Osteocyte (in vitro differentiated cells): Measurements from ENCODE around the gene B4GALNT4. TPM values are rescaled to one million over a fixed set of nuclear protein-coding genes. Genes with fewer than 3 reads are reported as not detected.

Experiments
- DNase-seq: peaks from one replicate; pipeline ENCODE4 v3.0.0; 2021; ENCODE audit warnings: mixed read lengths; ENCODE audit not compliant: unreplicated experiment; ENCODE audit errors: extremely low spot score
- H3K27ac Mint-ChIP-seq: one replicate; pipeline ENCODE4 v1.8.0; 2021; ENCODE audit warnings: mild to moderate bottlenecking, mixed read lengths; ENCODE audit not compliant: unreplicated experiment
- H3K27me3 Mint-ChIP-seq: one replicate; pipeline ENCODE4 v1.8.0; 2021; ENCODE audit warnings: mixed read lengths; ENCODE audit not compliant: unreplicated experiment
- H3K36me3 Mint-ChIP-seq: one replicate; pipeline ENCODE4 v1.8.0; 2021; ENCODE audit warnings: mixed read lengths; ENCODE audit not compliant: unreplicated experiment
- H3K4me1 Mint-ChIP-seq: one replicate; pipeline ENCODE4 v1.8.0; 2021; ENCODE audit warnings: mixed read lengths; ENCODE audit not compliant: unreplicated experiment
- H3K4me3 Mint-ChIP-seq: one replicate; pipeline ENCODE4 v1.8.0; 2021; ENCODE audit warnings: mild to moderate bottlenecking, moderate library complexity, mixed read lengths; ENCODE audit not compliant: unreplicated experiment
- H3K9me3 Mint-ChIP-seq: one replicate; pipeline ENCODE4 v1.8.0; 2021; ENCODE audit warnings: mixed read lengths; ENCODE audit not compliant: unreplicated experiment
- CTCF ChIP-seq: fragments of 200-600 bp; sonication (generic); IDR thresholded peaks from 2 replicates; pipeline ENCODE4 v1.5.0; 2021; ENCODE audit warnings: antibody characterized with exemption, mild to moderate bottlenecking, moderate library complexity
- total RNA-seq: library from RNA; stranded (reverse); gene quantifications from 2 replicates; pipeline ENCODE4 v1.2.1, GENCODE V29; 2021

Gene B4GALNT4
- total RNA-seq, 1 donor from 2014 or later, result 63.3 TPM

- no peaks in the 10 kb centered on the region for H3K27me3 Mint-ChIP-seq
- DNase-seq, result no peak
- no peaks in the 10 kb centered on the region for H3K9me3 Mint-ChIP-seq
- no peak overlapping the region for H3K27ac Mint-ChIP-seq
- H3K4me3 Mint-ChIP-seq, result no peak overlapping the region
- peaks cover 21% of the 10 kb centered on the region for H3K36me3 Mint-ChIP-seq
- no peak for TF ChIP-seq CTCF
- H3K4me1 Mint-ChIP-seq, result peaks cover 18% of the 10 kb centered on the region
Measured at GRCh38 chr11:375065-376025, 6.0 kb downstream of the B4GALNT4 start.

- no peak overlapping the region for H3K4me3 Mint-ChIP-seq
- peaks cover 8% of the 10 kb centered on the region for H3K4me1 Mint-ChIP-seq
- no peak for DNase-seq
- H3K36me3 Mint-ChIP-seq, result peaks cover 21% of the 10 kb centered on the region
- no peak for TF ChIP-seq CTCF
- H3K27me3 Mint-ChIP-seq, result no peaks in the 10 kb centered on the region
- no peak overlapping the region for H3K27ac Mint-ChIP-seq
- H3K9me3 Mint-ChIP-seq, result no peaks in the 10 kb centered on the region
Measured at GRCh38 chr11:376531-377173, 7.4 kb downstream of the B4GALNT4 start.

DNA sequence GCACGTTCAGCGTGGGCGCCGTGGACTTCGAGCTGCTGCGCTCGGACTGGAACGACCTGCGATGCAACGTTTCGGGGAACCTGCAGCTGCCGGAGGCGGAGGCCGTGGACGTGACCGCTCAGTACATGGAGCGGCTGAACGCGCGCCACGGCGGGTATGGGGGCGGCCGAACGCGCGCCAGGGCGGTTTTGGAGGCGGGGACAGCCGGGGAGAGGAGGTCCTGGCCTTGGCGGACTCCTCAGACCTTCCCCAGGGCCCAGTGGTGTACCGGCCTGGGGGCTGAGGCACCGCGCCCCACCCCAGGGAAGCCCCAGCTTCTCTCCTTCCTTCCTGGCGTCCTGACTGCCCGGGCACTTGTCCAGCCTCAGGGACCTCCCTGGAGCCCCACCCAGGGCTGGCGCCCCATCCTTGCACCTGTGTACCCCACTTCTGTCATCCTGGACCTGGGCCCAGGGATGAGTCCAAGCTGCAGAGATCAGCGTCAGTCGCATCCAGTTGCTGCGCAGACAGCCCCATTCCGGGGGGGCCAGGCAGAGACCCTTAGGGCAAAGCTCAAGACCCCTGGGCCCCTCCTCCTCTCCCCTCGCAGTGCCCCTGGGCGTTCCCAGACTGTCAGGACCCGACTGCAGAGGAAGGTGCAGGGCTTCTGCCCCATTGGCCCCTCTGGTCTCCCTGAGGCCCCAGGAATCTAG is 8.0 kb downstream of the B4GALNT4 start:
- Mint-ChIP-seq H3K27me3 (no peaks in the 10 kb centered on the region), H3K9me3 (no peaks in the 10 kb centered on the region), H3K27ac (no peak overlapping the region), H3K4me3 (no peak overlapping the region), H3K36me3 (peaks cover 19% of the 10 kb centered on the region), H3K4me1 (peaks cover 8% of the 10 kb centered on the region)
- TF ChIP-seq CTCF, result no peak
- no peak for DNase-seq

GRCh38 chr11:377883-378500 is 8.7 kb downstream of the B4GALNT4 start:
- Mint-ChIP-seq H3K27ac (no peak overlapping the region), H3K9me3 (no peaks in the 10 kb centered on the region), H3K4me3 (no peak overlapping the region), H3K4me1 (peaks cover 8% of the 10 kb centered on the region), H3K36me3 (peaks cover 19% of the 10 kb centered on the region), H3K27me3 (no peaks in the 10 kb centered on the region)
- no peak for TF ChIP-seq CTCF
- no peak for DNase-seq
